T-helper 1 cell treated with Interleukin-12 subunit alpha and Interleukin-12 subunit beta and Interleukin-4 antibody, amounts not matched to agents 30 ng/mL and 1 ng/mL, for 36 hours (primary cell): Measurements from ENCODE around the gene BCOR. TPM values are rescaled to one million over a fixed set of nuclear protein-coding genes. Genes with fewer than 3 reads are reported as not detected.

Source experiments
- intact Hi-C: fragments of 100-400 bp; cut with micrococcal nuclease; formaldehyde crosslinking; loops from one replicate; pipeline ENCODE4 v1.15.1; 2024
- total RNA-seq: library from RNA; stranded (reverse); gene quantifications from 2 replicates; pipeline ENCODE4 v1.2.3, GENCODE V29; 2022

Gene BCOR
- total RNA-seq, 1 donor from 2014 or later, result 57.3 TPM

DNA sequence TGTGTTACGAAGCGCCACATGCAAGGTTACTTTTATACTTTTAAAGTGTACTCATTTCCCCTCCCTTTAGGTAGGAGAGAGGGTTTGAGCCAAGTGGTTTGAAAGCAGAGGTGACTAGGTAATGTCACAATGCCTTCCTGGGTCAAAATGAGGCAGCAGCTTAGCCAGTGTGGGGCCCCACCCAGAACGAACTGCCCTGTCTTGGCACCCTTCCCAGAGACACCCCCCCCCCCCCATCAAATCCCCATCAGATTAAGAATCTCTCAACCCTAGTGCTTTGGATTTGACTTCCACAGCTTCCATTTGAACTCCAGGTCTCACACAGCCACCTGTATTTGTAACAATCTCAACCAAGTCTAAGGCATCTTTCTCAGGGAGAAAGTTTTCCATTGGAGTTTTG lies 31.1 kb downstream of the BCOR start:
- intact Hi-C loops, result loop anchor here (5.0 kb wide), 1 partner anchor 194 kb away; no protein-coding TSS in a partner anchor

- intact Hi-C loops, result loop anchor here (1.0 to 5.0 kb wide), 2 partner anchors 193 to 210 kb away; no protein-coding TSS in a partner anchor
Measured at GRCh38 chrX:40065296-40066046, 32.3 kb downstream of the BCOR start.

GRCh38 chrX:40064055-40064597 lies 33.6 kb downstream of the BCOR start:
- intact Hi-C loops, result no loop called here

DNA sequence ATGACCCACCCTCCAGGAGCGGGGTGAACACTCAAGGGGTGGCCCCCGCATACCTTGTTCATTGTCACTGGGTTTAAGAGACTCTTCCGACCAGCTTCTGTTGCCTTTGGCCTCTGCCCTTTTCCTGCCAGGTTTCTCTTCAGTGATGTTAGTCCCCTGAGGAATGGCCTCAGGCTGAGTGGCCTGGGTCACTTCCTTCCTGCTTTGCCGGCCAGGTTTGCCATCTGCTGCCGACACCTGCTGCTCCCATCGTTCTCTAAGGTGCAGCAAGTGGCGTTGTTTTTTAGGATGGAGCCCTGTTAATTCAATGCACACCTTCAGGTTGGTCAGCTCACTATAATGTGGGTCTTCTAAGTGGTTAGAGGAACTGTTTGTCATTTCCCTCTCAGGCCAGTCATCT lies 34.2 kb downstream of the BCOR start:
- intact Hi-C loops, result no loop called here

DNA sequence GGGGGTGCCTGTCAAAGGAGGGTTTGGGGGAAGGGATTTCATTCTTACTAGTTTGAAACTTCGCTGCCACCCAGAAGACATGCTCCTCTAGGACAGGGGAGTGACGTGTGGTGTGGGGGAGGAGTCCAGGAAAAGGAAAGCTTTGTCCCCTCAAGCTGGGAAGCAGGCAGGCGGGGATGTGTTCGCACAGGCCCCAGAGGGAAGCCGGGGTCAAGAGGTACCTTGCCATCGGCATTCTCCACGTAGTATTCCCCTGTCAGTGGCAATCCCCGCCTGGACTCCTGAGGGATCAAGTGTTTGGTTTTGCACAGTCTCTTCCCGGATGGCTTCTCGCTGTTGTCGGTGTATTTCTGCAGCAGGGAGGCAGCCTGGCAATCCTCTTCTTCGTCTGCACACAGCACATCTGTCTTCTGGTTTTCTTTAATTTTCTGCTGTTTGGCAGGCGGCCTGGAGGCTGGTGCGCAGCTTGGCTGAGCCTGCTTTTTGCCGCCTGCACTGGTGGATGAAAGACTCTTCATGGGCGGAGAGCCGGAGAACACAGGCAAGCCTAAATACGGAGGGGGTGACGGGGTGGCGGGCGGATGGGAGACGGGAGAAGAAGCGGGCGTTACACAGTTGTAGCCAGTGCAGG lies 35.1 kb downstream of the BCOR start:
- intact Hi-C loops, result no loop called here

DNA sequence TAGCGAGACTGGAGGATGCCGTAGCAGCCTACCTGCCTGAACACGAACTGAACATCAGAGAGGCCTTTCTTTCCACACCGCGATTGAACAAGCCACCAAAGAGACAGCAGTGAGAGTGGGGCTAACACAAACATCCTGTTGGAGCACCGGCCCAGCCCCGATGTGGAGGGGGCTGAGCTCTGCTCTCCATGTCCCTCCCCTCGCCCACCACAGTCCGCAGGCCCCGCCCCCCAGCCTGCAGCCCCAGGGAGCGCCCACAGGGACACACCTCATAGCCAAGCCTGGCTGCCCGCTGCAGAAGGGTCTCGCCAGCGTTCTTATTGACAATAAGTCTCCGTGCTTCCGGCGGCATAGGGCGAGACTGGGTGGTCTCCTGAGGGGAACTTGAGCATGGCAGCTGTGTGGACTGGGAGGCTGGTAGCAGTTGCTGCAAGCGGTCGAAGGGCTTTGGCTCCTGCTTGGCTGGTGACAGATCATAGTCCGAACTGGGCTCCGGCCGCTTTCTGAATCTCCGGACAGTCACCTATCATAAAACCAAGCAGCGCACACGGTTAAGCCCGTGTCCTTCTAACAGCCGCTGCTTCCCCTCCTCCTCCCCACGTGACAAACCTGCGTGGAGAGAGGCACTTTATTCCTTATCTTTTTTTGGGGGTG lies 35.8 kb downstream of the BCOR start:
- intact Hi-C loops, result no loop called here

- intact Hi-C loops, result no loop called here
Measured at GRCh38 chrX:40061005-40061404, 36.8 kb downstream of the BCOR start.

DNA sequence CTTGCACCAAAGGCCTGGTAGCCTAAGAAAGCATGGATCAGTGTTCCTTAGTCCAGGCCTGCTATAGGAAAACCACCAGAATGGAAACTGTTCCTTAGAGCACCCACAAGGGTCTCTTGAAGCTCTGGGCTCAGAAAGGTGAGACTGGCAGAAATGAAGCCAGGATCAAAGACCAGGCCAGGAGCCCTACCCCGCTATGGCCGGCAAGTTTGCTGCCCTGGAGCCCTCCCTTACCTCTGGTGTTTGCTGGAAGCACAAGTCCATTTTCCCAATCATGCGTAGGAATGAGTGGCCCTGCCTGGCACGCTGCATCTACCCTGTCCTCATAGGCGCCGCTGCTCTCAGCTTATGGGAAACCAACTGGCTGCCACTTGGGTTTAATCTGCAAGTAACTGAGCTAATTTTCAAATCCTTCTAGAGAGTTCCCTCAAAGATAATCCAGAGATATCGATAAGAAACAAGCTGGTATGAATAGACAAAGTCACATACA lies 37.4 kb downstream of the BCOR start:
- intact Hi-C loops, result no loop called here

- intact Hi-C loops, result loop anchor here (5.0 kb wide), 1 partner anchor 46 kb away; no protein-coding TSS in a partner anchor
Measured at GRCh38 chrX:40058719-40059118, 39.0 kb downstream of the BCOR start.

- intact Hi-C loops, result loop anchor here (5.0 kb wide), 1 partner anchor 45 kb away; no protein-coding TSS in a partner anchor
Measured at GRCh38 chrX:40057405-40057804, 40.4 kb downstream of the BCOR start.

- intact Hi-C loops, result loop anchor here (5.0 kb wide), 1 partner anchor 44 kb away; no protein-coding TSS in a partner anchor
Measured at GRCh38 chrX:40056420-40056819, 41.3 kb downstream of the BCOR start.

GRCh38 chrX:40055495-40055894 lies 42.3 kb downstream of the BCOR start:
- intact Hi-C loops, result loop anchor here (5.0 kb wide), 1 partner anchor 43 kb away; no protein-coding TSS in a partner anchor

DNA sequence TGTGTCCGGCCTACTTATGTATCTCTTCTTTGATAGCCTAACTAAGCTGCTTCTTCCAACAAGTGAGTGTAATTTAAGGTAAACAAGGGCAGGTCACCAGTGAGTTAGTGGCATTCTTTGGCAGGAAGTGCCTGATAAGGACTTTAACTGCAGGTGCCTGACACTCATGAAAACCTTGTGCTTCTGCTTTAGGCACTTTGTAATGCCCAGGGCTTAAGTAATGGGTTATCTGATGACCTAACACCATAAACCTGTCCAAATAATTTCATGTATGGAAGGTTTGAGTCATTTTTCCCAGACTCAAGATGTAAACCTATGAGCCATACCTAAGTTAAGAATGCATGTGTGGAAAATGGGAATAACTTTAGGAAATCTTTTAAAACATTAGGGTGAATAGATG lies 43.0 kb downstream of the BCOR start:
- intact Hi-C loops, result loop anchor here (5.0 kb wide), 1 partner anchor 42 kb away; no protein-coding TSS in a partner anchor

GRCh38 chrX:40050532-40050931 lies 47.2 kb downstream of the BCOR start:
- intact Hi-C loops, result no loop called here

DNA sequence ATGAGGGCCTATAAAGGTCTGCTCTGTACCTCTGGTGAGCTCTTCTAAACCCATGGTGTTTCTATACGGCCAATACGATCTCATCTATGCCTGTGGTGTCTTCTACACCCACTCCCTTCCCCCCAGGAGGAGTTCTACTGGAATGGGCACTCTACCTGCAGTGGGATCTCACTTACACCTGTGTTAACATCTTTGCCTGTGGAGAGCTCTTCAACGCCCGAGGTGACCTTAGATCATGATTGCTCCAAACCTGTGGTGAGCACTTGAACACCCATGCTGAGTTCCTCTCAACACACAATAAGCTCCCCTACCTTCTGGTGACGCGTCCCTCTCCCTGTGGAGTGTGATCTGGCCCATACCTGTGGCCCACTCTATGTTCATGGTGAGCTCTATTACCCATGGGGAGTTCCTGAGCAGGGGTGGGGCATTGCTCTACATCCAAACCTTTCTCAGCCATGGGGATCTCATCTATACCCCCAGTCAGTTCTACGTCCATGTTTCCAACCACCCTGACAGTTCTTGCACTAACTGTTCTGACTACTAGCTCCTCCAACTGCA lies 48.6 kb downstream of the BCOR start:
- intact Hi-C loops, result no loop called here

- intact Hi-C loops, result no loop called here
Measured at GRCh38 chrX:40047485-40047884, 50.3 kb downstream of the BCOR start.

DNA sequence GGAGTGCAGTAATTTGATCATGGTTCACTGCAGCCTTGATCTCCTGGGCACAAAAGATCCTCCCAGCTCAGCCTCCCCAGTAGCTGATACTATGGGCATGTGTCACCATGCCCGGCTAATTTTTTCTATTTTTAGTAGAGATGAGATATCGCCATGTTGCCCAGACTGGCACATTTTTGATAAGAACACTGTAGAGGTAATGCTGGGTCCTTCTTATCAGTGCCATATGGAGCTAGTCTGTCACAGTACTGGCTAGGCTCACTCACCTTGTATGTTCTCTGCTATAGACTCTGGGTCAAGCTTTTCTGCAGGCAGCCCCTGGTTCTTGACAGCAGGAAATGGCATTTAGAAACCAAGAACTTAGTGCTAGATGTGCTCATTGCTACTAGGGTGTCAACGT lies 53.9 kb downstream of the BCOR start:
- intact Hi-C loops, result no loop called here

DNA sequence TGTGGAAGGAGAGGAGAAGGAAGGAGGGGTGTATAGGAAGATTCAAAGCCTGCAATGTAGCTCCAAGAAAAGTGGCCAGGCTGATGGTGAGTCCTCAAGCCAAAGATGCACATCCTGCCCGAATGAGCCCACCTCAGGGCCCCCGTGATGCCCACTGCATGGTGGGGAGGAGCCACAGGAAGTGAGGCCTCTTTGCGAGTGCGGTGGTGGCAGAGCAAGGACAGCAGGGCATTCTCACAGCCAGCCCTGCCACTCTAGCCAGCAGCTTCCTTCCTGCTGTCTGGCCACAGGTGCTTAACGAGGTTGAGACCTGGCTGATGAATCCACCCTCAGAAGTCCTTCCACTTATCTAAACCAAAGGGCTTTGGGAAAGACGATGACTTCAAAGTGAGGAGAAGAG lies 55.8 kb downstream of the BCOR start:
- intact Hi-C loops, result no loop called here

GRCh38 chrX:40040686-40041461 lies 56.9 kb downstream of the BCOR start:
- intact Hi-C loops, result no loop called here

- intact Hi-C loops, result no loop called here
Measured at GRCh38 chrX:40039887-40040286, 57.9 kb downstream of the BCOR start.
